ENCODE results near the gene KCNIP4.

Gene KCNIP4

DNA sequence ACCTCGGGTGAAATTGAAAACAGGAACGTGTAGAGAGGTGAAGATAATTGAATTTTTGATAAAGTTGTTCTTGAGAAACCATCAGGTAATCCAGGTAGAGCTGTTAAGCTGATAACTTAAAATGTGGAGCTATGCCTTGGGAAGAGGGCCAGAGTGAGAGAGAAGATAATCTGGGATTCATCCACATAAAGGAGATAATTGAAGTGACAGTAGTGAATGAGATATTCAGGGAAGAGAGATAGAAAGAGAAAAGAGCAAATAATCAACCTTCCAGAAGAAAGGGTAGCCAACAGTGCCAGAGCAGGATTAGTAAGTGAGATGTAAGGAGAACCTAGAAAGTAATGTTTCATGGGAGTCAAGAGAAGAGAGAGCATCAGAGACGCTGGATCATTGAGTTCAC, 950.7 kb downstream of the KCNIP4 start:
- Mint-ChIP-seq H3K36me3 (no peaks in the 10 kb centered on the region), H3K27me3 (no peaks in the 10 kb centered on the region), H3K4me1 (no peaks in the 10 kb centered on the region), H3K27ac (no peak overlapping the region), H3K4me3 (no peak overlapping the region), H3K9me3 (no peaks in the 10 kb centered on the region)
- DNase-seq (ENCODE audit: low spot score in 2 of 2) = no peak
- no peak for ATAC-seq (ENCODE audit: low read depth)

DNA sequence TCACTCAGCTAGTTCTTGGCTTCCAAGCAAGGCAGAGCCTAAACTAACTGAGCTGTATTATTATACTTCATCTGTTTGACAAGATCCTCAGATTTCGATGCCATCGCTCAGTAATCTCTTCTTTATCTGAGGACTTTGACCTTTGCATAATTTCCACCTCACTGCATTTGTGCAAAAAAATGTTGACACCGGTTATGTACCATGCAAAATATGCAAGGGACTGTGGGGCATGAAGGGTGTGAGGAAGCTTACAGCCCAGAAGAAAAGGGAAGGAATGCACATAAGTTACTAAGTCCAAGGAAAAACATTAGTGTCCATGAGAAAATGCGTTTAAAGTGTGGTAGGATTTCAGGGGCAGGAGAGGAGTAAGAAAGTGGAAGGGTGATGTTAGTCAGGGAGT, 953.0 kb downstream of the KCNIP4 start:
- no peaks in the 10 kb centered on the region for H3K36me3 Mint-ChIP-seq
- H3K27me3 Mint-ChIP-seq = no peaks in the 10 kb centered on the region
- H3K27ac Mint-ChIP-seq = no peak overlapping the region
- DNase-seq (ENCODE audit: low spot score in 2 of 2) (no peak), ATAC-seq (ENCODE audit: low read depth) (no peak)
- no peak overlapping the region for H3K4me3 Mint-ChIP-seq
- H3K9me3 Mint-ChIP-seq = peaks cover 2% of the 10 kb centered on the region
- H3K4me1 Mint-ChIP-seq = no peaks in the 10 kb centered on the region

DNA sequence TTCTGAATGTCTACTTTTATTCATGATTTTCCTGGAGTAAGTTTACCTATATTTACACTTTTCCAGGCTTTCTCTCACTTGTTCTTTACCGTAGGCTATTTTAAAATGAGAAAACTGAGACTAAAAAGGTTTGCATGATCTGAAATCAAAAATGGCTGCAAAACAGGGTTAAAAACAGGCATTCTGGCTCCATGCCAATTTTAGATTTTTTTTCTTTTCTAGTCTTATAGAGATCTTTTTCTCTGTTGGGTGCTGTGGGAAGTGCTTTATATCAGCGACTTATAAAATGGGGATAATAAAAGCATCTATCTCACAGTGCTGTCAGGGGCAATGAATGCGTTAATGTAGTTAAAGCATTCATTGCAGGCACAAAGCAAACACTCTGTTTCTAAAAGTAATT, 953.6 kb downstream of the KCNIP4 start:
- ATAC-seq (ENCODE audit: low read depth) = no peak
- Mint-ChIP-seq H3K4me1 (no peaks in the 10 kb centered on the region), H3K4me3 (no peak overlapping the region), H3K27me3 (no peaks in the 10 kb centered on the region), H3K36me3 (no peaks in the 10 kb centered on the region), H3K27ac (no peak overlapping the region), H3K9me3 (peaks cover 2% of the 10 kb centered on the region)
- DNase-seq (ENCODE audit: low spot score in 2 of 2) = no peak

DNA sequence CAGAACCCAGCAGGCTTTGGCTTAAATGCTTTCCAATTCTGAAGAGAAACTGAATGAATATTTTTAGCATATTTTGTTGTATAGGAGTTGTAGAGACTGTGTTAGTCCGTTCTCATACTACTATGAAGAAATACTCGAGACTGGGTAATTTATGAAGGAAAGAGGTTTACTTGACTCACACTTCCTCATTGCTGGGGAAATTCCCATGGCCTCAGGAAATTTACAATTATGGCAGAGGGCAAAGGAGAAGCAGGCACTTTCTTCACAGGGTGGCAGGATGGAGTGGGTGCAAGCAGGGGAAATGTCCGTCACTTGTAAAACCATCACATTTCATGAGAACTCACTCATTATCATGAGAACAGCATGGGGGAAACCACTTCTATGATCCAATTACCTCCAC, 956.6 kb downstream of the KCNIP4 start:
- no peak for ATAC-seq (ENCODE audit: low read depth)
- no peaks in the 10 kb centered on the region for H3K27me3 Mint-ChIP-seq
- H3K9me3 Mint-ChIP-seq = peaks cover 2% of the 10 kb centered on the region
- H3K36me3 Mint-ChIP-seq = no peaks in the 10 kb centered on the region
- H3K27ac Mint-ChIP-seq = no peak overlapping the region
- no peaks in the 10 kb centered on the region for H3K4me1 Mint-ChIP-seq
- no peak for DNase-seq (ENCODE audit: low spot score in 2 of 2)
- no peak overlapping the region for H3K4me3 Mint-ChIP-seq

DNA sequence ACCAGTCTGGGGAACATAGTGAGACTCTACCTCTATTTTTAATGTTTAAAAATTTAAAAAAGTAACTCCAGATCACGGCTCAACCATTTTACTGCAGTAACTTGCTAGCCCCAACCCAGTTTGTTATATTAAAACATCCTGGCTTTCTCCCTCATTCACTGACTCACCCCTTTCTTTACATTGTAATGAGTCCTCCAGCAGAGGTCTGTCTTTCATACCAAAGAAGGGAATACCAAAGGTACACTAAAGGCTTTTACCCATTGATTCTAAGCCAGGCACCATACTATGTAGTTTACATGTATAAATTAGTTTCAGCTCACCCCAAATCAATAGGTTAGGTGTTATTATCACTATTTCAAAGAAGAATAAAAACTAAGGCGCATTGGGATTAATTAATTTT, 961.4 kb downstream of the KCNIP4 start:
- no peaks in the 10 kb centered on the region for H3K36me3 Mint-ChIP-seq
- no peaks in the 10 kb centered on the region for H3K4me1 Mint-ChIP-seq
- ATAC-seq (ENCODE audit: low read depth) (no peak), DNase-seq (ENCODE audit: low spot score in 2 of 2) (no peak)
- no peak overlapping the region for H3K4me3 Mint-ChIP-seq
- H3K27me3 Mint-ChIP-seq = no peaks in the 10 kb centered on the region
- no peak overlapping the region for H3K27ac Mint-ChIP-seq
- H3K9me3 Mint-ChIP-seq = peaks cover 2% of the 10 kb centered on the region

DNA sequence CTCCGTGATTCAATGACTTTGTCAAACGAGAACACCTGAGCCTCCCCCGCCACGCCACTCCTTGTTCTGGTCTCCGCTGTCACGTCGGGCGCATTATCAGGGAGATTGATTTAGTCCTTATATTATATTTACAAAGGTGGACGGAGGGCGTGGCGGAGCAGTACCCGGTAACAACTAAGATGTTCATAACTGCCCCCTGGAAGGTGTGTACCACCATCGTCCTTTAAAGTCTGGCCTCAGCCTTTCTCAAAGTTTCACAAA, 964.1 kb downstream of the KCNIP4 start:
- no peaks in the 10 kb centered on the region for H3K4me1 Mint-ChIP-seq
- H3K36me3 Mint-ChIP-seq = no peaks in the 10 kb centered on the region
- no peak overlapping the region for H3K4me3 Mint-ChIP-seq
- H3K27me3 Mint-ChIP-seq = no peaks in the 10 kb centered on the region
- no peak for ATAC-seq (ENCODE audit: low read depth)
- no peak overlapping the region for H3K27ac Mint-ChIP-seq
- no peaks in the 10 kb centered on the region for H3K9me3 Mint-ChIP-seq
- no peak for DNase-seq (ENCODE audit: low spot score in 2 of 2)

DNA sequence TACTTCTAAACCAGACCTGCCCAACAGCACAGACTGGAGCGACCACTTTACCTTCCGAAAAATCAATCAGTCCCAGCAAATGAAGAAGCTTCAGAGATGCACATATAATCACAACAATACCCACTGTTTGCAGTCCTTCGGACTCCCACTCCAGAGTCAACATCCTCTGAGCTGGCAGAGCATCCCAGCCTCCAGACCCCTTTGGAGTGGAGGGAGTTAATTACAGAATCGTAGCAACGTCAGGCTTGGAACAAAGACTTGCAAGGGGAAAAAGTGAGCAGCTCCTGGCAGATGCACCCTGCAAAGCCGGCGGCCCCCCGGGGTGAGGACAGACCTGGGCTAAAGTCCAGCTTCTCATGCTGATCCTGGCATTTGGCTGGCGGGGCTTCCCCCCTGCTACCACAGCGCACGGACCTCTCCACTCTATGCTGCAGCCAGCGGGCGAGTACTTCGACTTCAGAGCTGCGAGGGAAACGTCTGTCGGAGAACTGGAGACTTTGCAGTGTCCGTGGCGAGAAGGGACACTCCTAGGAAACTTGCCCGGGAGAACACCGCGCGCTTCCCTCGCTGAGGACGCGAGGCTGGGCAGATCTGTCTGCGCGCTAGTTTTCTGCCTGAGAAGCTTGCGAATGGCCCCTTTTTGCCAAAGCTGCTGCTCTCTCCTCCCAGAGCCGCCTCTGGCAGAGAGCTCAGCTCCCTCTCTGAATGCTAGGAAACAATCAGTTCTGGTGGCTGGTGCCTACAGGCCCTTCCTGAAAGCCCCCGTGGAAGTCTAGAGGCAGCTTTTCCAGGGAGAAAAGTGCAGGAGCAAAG, 964.6 kb downstream of the KCNIP4 start:
- no peaks in the 10 kb centered on the region for H3K9me3 Mint-ChIP-seq
- H3K4me3 Mint-ChIP-seq = no peak overlapping the region
- no peaks in the 10 kb centered on the region for H3K36me3 Mint-ChIP-seq
- ATAC-seq (ENCODE audit: low read depth) = no peak
- H3K4me1 Mint-ChIP-seq = no peaks in the 10 kb centered on the region
- DNase-seq (ENCODE audit: low spot score in 2 of 2) = no peak
- no peaks in the 10 kb centered on the region for H3K27me3 Mint-ChIP-seq
- H3K27ac Mint-ChIP-seq = no peak overlapping the region

DNA sequence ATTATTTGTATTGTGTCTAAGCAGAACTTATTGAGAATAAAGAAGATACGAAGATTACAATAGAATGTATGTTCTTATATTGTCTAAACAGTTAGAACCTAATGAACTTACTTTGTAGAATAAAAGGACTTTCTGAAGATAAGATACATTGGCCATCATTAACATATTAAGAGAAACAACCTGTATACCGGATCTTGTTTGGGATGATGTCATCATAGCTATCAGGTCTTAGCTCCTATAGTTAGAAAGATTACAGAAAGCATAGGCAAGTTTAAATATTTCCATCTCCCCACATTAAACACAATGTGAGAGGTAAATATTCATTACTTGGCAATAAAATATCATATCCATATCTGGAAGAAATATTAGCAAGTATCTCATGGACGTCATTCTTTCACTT, 966.0 kb downstream of the KCNIP4 start:
- Mint-ChIP-seq H3K4me1 (no peaks in the 10 kb centered on the region), H3K9me3 (no peaks in the 10 kb centered on the region), H3K27ac (no peak overlapping the region), H3K4me3 (no peak overlapping the region), H3K36me3 (no peaks in the 10 kb centered on the region), H3K27me3 (no peaks in the 10 kb centered on the region)
- ATAC-seq (ENCODE audit: low read depth) (no peak), DNase-seq (ENCODE audit: low spot score in 2 of 2) (no peak)

DNA sequence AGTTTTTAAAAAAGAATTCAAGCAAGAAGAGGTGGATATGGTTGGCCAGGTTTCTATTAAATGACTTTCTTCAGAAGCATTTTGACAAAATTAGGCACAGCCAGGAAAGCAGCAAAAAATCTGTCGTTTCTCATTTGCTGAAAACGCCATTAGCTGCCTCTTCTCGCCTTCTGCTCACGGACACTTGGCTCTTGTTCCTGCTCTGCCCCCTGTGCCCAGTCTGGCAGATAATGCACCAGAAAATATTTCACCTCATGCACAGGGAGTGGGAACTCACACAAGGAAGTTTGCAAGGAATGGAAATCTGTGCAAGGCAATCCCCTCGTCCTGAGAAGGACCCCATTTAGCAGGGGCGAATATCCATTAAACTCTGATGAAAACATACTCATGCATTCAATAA, 988.3 kb downstream of the KCNIP4 start:
- H3K4me1 Mint-ChIP-seq = no peaks in the 10 kb centered on the region
- no peak overlapping the region for H3K4me3 Mint-ChIP-seq

DNA sequence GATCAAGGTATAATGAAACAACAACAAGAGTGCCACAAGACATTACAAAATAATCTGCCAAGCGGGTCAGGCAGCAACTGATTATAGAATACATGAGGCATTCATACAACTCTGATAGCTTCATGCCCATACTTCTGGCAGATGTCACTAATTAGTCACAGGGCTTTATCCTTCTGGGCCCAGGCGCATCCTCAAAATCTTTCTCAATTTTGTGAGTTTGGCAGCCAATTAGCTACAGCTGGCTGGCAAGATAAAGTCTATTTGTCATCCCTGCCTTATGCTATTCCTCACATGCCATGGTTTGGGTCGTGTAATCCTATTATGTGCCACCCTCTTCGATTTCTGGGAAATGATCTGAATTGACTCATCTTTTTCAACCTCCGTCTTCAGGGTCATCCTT, 994.0 kb downstream of the KCNIP4 start:
- H3K27me3 Mint-ChIP-seq = no peaks in the 10 kb centered on the region
- no peak for ATAC-seq (ENCODE audit: low read depth)

More for the DNA sequence above, 988.3 kb downstream of the KCNIP4 start:
- ATAC-seq (ENCODE audit: low read depth) (no peak), DNase-seq (ENCODE audit: low spot score in 2 of 2) (no peak)
- no peaks in the 10 kb centered on the region for H3K36me3 Mint-ChIP-seq
- no peaks in the 10 kb centered on the region for H3K9me3 Mint-ChIP-seq
- H3K27me3 Mint-ChIP-seq = no peaks in the 10 kb centered on the region
- no peak overlapping the region for H3K27ac Mint-ChIP-seq

DNA sequence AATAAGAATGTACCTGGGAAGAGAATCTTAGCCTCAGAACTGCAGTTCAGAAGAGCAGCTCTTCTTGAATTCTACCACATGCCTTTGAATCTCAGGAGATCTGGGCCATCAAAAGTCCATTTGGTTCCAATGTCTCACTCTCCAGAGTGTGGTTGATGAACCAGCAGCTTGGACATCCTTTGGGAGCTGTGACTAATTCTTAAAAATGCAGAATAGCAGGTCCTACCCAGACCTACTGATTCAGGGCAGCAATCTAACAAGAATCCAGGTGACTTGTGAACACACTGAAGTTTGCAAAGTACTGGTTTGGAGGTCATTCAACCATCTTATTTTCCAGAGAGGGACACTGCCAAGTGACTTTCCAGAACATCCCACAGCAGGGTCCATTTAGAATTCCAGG, 1003.6 kb downstream of the KCNIP4 start:
- ATAC-seq (ENCODE audit: low read depth) (no peak), DNase-seq (ENCODE audit: low spot score in 2 of 2) (no peak)
- Mint-ChIP-seq H3K9me3 (peaks cover 2% of the 10 kb centered on the region), H3K36me3 (no peaks in the 10 kb centered on the region), H3K4me3 (no peak overlapping the region), H3K4me1 (no peaks in the 10 kb centered on the region), H3K27ac (no peak overlapping the region), H3K27me3 (no peaks in the 10 kb centered on the region)

More for the DNA sequence above, 994.0 kb downstream of the KCNIP4 start:
- Mint-ChIP-seq H3K9me3 (peaks cover 3% of the 10 kb centered on the region), H3K4me1 (no peaks in the 10 kb centered on the region), H3K36me3 (no peaks in the 10 kb centered on the region), H3K27ac (no peak overlapping the region), H3K4me3 (no peak overlapping the region)
- no peak for DNase-seq (ENCODE audit: low spot score in 2 of 2)

DNA sequence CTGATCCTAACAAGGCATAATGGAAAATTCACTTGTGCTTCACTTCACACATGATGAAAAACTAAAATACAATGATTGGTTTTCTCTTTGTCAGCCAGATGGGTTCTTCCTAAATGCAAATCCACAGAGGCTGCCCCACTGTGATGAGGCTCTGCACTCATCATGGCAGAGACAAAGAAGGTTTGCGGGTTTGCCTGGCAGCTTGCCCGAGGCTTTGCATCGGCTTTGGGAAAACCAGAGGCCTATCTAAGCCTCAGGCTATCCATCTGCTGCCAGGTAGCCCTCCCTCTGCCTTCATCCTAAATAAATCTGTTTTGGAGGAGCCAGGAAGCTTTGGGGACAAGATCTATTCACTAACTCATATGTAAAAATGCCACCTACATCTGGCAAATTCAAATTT, 1004.1 kb downstream of the KCNIP4 start:
- ATAC-seq (ENCODE audit: low read depth) (no peak), DNase-seq (ENCODE audit: low spot score in 2 of 2) (no peak)
- Mint-ChIP-seq H3K27me3 (no peaks in the 10 kb centered on the region), H3K27ac (no peak overlapping the region), H3K36me3 (no peaks in the 10 kb centered on the region), H3K4me1 (no peaks in the 10 kb centered on the region), H3K9me3 (peaks cover 2% of the 10 kb centered on the region), H3K4me3 (no peak overlapping the region)

DNA sequence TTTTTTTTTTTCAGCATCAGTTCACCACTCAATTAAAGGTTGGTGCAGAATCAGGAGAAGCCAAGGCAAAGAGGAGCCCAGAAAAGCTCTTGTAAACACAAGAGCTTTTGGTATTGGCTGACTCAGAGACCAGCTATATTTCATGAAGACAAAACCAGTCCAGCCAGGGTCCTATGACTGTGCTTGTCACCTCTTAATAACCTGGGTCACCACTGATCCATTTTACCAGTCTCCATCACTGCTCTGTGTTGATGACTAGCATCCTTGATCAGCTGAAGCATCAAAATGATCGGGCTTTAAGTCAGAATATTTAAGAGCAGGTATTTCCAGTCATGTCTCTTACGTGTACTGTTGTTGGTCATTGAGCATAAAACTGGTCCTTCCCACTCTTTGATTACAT, 1010.4 kb downstream of the KCNIP4 start:
- DNase-seq (ENCODE audit: low spot score in 2 of 2) (no peak), ATAC-seq (ENCODE audit: low read depth) (no peak)
- Mint-ChIP-seq H3K9me3 (peaks cover 5% of the 10 kb centered on the region), H3K27ac (no peak overlapping the region), H3K27me3 (no peaks in the 10 kb centered on the region), H3K4me3 (no peak overlapping the region), H3K36me3 (no peaks in the 10 kb centered on the region), H3K4me1 (no peaks in the 10 kb centered on the region)

DNA sequence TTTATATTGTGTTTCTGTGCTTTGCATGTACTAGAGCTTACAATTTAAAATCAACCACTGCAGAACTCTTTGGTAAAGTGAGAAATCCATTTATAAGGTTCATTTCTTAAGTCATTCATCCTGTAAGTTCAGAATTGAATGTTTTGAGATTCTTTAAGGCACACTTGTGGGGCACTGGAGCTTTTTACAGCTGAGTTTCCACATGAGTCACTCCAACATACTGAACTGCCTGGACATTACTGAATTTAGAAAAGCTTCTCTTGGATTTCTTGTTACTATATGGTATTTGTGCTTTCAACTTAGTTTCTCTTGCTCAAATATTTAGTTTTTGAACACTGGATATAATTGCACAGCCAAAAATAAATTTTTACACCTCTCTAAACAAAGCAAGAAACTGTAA, 1022.0 kb downstream of the KCNIP4 start:
- Mint-ChIP-seq H3K4me3 (no peak overlapping the region), H3K27me3 (no peaks in the 10 kb centered on the region), H3K27ac (no peak overlapping the region), H3K36me3 (no peaks in the 10 kb centered on the region), H3K4me1 (no peaks in the 10 kb centered on the region), H3K9me3 (peaks cover 2% of the 10 kb centered on the region)
- DNase-seq (ENCODE audit: low spot score in 2 of 2) = no peak
- no peak for ATAC-seq (ENCODE audit: low read depth)

DNA sequence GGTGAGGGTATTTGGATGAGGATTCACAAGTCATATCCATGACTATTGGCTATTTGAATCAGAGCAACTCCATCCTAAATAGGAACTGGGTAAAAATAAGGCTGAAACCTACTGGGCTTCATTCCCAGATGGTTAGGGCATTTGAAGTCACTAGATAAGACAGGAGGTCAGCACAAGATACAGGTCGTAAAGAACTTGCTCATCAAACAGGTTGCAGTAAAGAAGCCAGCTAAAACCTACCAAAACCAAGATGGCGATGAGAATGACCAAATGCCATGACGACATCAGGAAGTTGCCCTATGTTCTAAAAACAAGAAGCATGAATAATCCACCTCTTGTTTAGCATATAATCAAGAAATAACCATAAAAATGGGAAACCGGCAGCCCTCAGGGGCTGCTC, 1023.4 kb downstream of the KCNIP4 start:
- no peaks in the 10 kb centered on the region for H3K4me1 Mint-ChIP-seq
- no peaks in the 10 kb centered on the region for H3K27me3 Mint-ChIP-seq
- H3K9me3 Mint-ChIP-seq = peaks cover 2% of the 10 kb centered on the region
- no peak overlapping the region for H3K27ac Mint-ChIP-seq
- ATAC-seq (ENCODE audit: low read depth) = no peak
- DNase-seq (ENCODE audit: low spot score in 2 of 2) = no peak
- H3K4me3 Mint-ChIP-seq = no peak overlapping the region
- no peaks in the 10 kb centered on the region for H3K36me3 Mint-ChIP-seq

All from memory B cell (primary cell).